ENCODE data around the gene KCNF1. TPM values are rescaled to one million over a fixed set of nuclear protein-coding genes. Genes with fewer than 3 reads are reported as not detected.

The KCNF1 gene
- total RNA-seq, 2 experiments from 2014 or later = not detected

DNA sequence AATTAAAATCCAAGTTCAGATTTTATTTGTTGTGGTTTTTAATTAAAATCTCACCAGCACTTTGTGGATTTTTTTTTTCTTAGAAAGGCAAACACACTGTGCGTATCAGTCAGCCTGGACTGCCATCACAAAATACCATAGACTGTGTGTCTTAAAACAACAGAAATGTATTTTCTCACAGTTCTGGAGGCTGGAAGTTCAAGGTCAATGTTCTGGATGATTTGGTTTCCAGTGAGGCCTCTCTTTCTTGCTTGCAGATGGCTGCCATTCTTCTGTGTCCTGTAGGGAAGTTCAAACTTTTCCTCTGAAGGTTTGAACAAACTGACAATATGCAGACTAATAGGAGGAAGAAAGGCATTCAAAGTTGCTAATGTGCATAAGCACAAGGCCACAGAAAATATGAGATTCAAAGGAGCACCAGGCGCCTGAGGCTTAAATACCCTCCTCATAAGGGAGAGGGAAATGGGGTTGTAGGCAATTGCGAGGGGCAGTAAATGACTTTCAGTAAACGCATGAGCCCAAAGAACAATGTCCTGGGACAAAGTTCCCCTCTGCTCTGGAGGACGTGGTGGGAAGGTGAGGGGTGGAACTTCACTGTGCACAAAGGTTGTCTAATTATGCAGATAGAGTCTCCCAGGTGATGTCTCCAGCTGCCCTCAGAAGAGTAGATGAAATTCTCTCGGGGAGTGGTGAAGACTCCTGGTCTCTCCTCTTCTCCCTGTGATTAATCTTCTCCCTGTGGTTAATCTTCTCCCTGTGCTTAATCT is 26.5 kb upstream of the KCNF1 start:
- TF ChIP-seq, protein P1, sequence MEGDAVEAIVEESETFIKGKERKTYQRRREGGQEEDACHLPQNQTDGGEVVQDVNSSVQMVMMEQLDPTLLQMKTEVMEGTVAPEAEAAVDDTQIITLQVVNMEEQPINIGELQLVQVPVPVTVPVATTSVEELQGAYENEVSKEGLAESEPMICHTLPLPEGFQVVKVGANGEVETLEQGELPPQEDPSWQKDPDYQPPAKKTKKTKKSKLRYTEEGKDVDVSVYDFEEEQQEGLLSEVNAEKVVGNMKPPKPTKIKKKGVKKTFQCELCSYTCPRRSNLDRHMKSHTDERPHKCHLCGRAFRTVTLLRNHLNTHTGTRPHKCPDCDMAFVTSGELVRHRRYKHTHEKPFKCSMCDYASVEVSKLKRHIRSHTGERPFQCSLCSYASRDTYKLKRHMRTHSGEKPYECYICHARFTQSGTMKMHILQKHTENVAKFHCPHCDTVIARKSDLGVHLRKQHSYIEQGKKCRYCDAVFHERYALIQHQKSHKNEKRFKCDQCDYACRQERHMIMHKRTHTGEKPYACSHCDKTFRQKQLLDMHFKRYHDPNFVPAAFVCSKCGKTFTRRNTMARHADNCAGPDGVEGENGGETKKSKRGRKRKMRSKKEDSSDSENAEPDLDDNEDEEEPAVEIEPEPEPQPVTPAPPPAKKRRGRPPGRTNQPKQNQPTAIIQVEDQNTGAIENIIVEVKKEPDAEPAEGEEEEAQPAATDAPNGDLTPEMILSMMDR (conservative IDR thresholded peaks at IDR 0.05; ENCODE audit: low read length) = no peak
- no peak for TF ChIP-seq EZH2phosphoT487 (IDR thresholded peaks at IDR 0.05; ENCODE audit: borderline replicate concordance, low read depth, low read length)
- POLR2A ChIA-PET = interaction anchor here (0.7 kb wide), 1 partner anchor 43 kb away, joined by 5 read pairs; no protein-coding TSS in a partner anchor
- H3K9me3 ChIP-seq (ENCODE audit: low read length) = no peaks in the 10 kb centered on the region
- H3K79me2 ChIP-seq (ENCODE audit: insufficient read depth, low read depth, low read length) = no peaks in the 10 kb centered on the region
- intact Hi-C loops (cut with micrococcal nuclease; ENCODE audit: unreplicated experiment) = no loop called here
- H3K27ac ChIP-seq (ENCODE audit: low read depth, low read length, poor library complexity, severe bottlenecking) = no peak overlapping the region
- no peaks in the 10 kb centered on the region for H3K4me1 ChIP-seq (ENCODE audit: insufficient read depth, low read length, poor library complexity, severe bottlenecking)
- no peak overlapping the region for H2AFZ ChIP-seq (ENCODE audit: low read length)
- CTCF ChIA-PET (ENCODE audit: unreplicated experiment) = no interaction called here
- BruUV-seq (replicated peaks) = no TSS peak
- no peak for DNase-seq (ENCODE audit: low spot score)
- no peak overlapping the region for H3K4me2 ChIP-seq (ENCODE audit: low read length)
- no peaks in the 10 kb centered on the region for H3K36me3 ChIP-seq (ENCODE audit: insufficient read depth, low read length)
- H4K20me1 ChIP-seq (ENCODE audit: insufficient read depth, low read length) = no peaks in the 10 kb centered on the region
- H3K4me3 ChIP-seq (ENCODE audit: low read depth, low read length, poor library complexity, severe bottlenecking) = no peak overlapping the region
- no peaks in the 10 kb centered on the region for H3K9me2 ChIP-seq (ENCODE audit: insufficient read depth, low read length)

DNA sequence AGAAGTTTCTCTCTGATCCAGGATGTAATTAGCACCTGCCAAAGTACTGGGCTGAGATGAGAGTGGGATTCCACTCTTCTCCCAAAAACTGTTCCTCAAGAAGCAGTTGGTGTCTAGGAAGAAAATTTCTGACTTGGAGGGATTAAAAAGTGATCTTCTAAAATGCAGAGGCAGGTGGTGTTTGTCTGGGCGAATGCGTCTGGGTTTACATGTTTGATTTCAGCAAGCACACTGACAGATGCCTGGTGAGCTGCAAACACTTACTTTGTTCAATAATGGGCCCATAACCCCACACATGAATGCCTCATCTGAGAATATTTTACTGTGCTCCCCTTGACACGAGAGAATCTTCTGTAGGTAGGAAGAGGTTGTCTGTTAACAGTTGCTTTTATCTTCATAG is 24.3 kb upstream of the KCNF1 start:
- no peak overlapping the region for H3K27ac ChIP-seq (ENCODE audit: low read depth, low read length, poor library complexity, severe bottlenecking)
- TF ChIP-seq EZH2phosphoT487 (IDR thresholded peaks at IDR 0.05; ENCODE audit: borderline replicate concordance, low read depth, low read length) = no peak
- TF ChIP-seq, protein P1 (conservative IDR thresholded peaks at IDR 0.05; ENCODE audit: low read length) = no peak
- no peak overlapping the region for H2AFZ ChIP-seq (ENCODE audit: low read length)
- CTCF ChIA-PET (ENCODE audit: unreplicated experiment) = no interaction called here
- no peak for DNase-seq (ENCODE audit: low spot score)
- POLR2A ChIA-PET = interaction anchor here (0.6 kb wide), 1 partner anchor 360 kb away, joined by 3 read pairs; no protein-coding TSS in a partner anchor
- no peak overlapping the region for H3K4me3 ChIP-seq (ENCODE audit: low read depth, low read length, poor library complexity, severe bottlenecking)
- H3K9me3 ChIP-seq (ENCODE audit: low read length) = no peaks in the 10 kb centered on the region
- no peaks in the 10 kb centered on the region for H3K4me1 ChIP-seq (ENCODE audit: insufficient read depth, low read length, poor library complexity, severe bottlenecking)
- intact Hi-C loops (cut with micrococcal nuclease; ENCODE audit: unreplicated experiment) = no loop called here
- no peaks in the 10 kb centered on the region for H3K9me2 ChIP-seq (ENCODE audit: insufficient read depth, low read length)
- no TSS peak for BruUV-seq (replicated peaks)
- no peaks in the 10 kb centered on the region for H4K20me1 ChIP-seq (ENCODE audit: insufficient read depth, low read length)
- H3K36me3 ChIP-seq (ENCODE audit: insufficient read depth, low read length) = no peaks in the 10 kb centered on the region
- H3K4me2 ChIP-seq (ENCODE audit: low read length) = no peak overlapping the region
- no peaks in the 10 kb centered on the region for H3K79me2 ChIP-seq (ENCODE audit: insufficient read depth, low read depth, low read length)

DNA sequence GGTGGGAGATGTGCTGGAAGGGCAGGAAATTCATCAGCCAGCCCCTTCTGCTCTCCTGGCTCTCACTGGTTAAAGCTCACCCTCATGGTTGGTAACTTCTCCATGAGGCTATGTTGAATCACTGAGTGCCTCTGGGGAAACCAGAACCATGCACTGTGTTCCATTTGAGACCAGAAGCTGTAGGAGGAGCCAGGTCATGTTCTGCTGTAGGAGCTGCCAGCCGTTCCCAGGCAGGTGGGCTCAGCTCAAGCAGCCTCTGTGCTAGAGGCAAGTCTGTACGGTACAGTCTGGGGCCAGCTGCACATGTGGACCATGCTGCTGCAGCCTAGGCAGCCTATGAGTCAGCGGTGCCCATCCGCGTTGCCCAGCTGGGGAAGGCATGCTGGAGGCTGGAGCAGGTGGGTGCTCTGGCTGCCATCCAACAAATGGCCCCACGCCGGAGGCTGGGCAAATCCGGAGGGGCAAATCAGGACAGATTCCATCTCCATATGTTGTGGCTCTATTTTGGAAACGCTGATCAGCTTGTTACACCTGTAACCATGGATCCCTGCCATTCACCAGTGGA is 22.0 kb upstream of the KCNF1 start:
- CTCF ChIA-PET (ENCODE audit: unreplicated experiment) = no interaction called here
- Histone ChIP-seq H3K9me3 (ENCODE audit: low read length) (no peaks in the 10 kb centered on the region), H3K4me3 (ENCODE audit: low read depth, low read length, poor library complexity, severe bottlenecking) (no peak overlapping the region), H3K79me2 (ENCODE audit: insufficient read depth, low read depth, low read length) (no peaks in the 10 kb centered on the region), H3K36me3 (ENCODE audit: insufficient read depth, low read length) (no peaks in the 10 kb centered on the region), H3K9me2 (ENCODE audit: insufficient read depth, low read length) (no peaks in the 10 kb centered on the region), H3K4me1 (ENCODE audit: insufficient read depth, low read length, poor library complexity, severe bottlenecking) (no peaks in the 10 kb centered on the region), H3K4me2 (ENCODE audit: low read length) (no peak overlapping the region), H2AFZ (ENCODE audit: low read length) (no peak overlapping the region), H4K20me1 (ENCODE audit: insufficient read depth, low read length) (no peaks in the 10 kb centered on the region), H3K27ac (ENCODE audit: low read depth, low read length, poor library complexity, severe bottlenecking) (no peak overlapping the region)
- no TSS peak for BruUV-seq (replicated peaks)
- DNase-seq (ENCODE audit: low spot score) = no peak
- intact Hi-C loops (cut with micrococcal nuclease; ENCODE audit: unreplicated experiment) = no loop called here
- POLR2A ChIA-PET = no interaction called here
- no peak for TF ChIP-seq EZH2phosphoT487 (IDR thresholded peaks at IDR 0.05; ENCODE audit: borderline replicate concordance, low read depth, low read length)
- TF ChIP-seq, protein P1 (conservative IDR thresholded peaks at IDR 0.05; ENCODE audit: low read length) = no peak

All from OCI-LY7 (cell line).